H1 (cell line): ENCODE results near the gene CACNA1C. TPM values are rescaled to one million over a fixed set of nuclear protein-coding genes. Genes with fewer than 3 reads are reported as not detected.

Source experiments
- RBBP5 ChIP-seq: IDR thresholded peaks from 2 replicates; pipeline ENCODE4 v1.7.1; 2012; ENCODE audit warnings: low read depth, mild to moderate bottlenecking, inconsistent platforms, low read length, moderate library complexity, borderline replicate concordance
- polyA plus RNA-seq, 7 experiments: library from polyadenylated mRNA; depleted of rRNA in 3 of 7; stranded (reverse) in 5 of 7; unstranded in 2 of 7; fragments of >200 nt in 5 of 7; fragments of 200-250 nt in 2 of 7; gene quantifications; 1 replicate in 5 of 7; 2 replicates in 1 of 7; 4 replicates in 1 of 7; pipeline versions ENCODE4 v1.2.1 to v1.2.3, GENCODE V29; 2011 to 2013; ENCODE audit warnings: missing spikeins in 2 of 7, mixed read lengths in 2 of 7
- total RNA-seq: library from RNA; stranded (reverse); fragmentation: NEBNext Ultra II Directional; extraction: Animal tissue kit (Norgen Biotek cat#: 25700); gene quantifications from 2 replicates; pipeline ENCODE4 v1.2.1, GENCODE V29; 2021

CACNA1C gene
- total and polyA plus RNA-seq, 2 of the 8 experiments (the other 6 are each of a cell fraction or from before 2014, with no cell fraction given), result 1.3 TPM

DNA sequence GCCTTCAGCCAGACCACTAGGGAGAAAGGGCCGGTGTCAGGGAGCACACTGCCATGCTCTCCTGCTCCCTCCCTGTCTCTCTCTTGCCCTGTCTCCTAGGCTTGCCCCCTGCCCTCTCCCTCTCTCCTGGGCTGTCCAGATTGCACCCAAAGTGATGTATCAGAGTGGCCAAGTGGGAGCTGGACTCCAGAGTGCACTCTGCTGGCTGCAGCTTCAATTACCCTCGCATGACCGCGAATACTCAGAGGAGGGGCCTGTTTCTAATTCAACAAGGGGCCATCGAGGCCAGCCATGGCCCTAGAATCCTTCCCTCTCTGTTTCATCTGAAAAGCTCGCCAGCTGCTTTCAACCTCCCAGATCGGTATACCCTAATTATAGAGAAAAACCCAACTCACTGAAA is 535.6 kb downstream of the CACNA1C start (continued):
- TF ChIP-seq RBBP5, result no peak
